Measurements from ENCODE around the gene RNF212.

The RNF212 gene

GRCh38 chr4:1036976-1037810 lies 76.2 kb downstream of the RNF212 start:
- DNase-seq (ENCODE audit: low read depth in 1 of 2, low spot score in 1 of 2) = no peak

- DNase-seq (ENCODE audit: low read depth in 1 of 2, low spot score in 1 of 2) = no peak
Measured at GRCh38 chr4:1036095-1036494, 77.3 kb downstream of the RNF212 start.

- no peak for DNase-seq (ENCODE audit: low read depth in 1 of 2, low spot score in 1 of 2)
Measured at GRCh38 chr4:1035510-1035909, 77.9 kb downstream of the RNF212 start.

GRCh38 chr4:1033840-1034551 lies 79.4 kb downstream of the RNF212 start:
- DNase-seq (ENCODE audit: low read depth in 1 of 2, low spot score in 1 of 2) = no peak

- DNase-seq (ENCODE audit: low read depth in 1 of 2, low spot score in 1 of 2) = no peak
Measured at GRCh38 chr4:1032861-1033260, 80.5 kb downstream of the RNF212 start.

- DNase-seq (ENCODE audit: low read depth in 1 of 2, low spot score in 1 of 2) = no peak
Measured at GRCh38 chr4:1031956-1032795, 81.2 kb downstream of the RNF212 start.

- no peak for DNase-seq (ENCODE audit: low read depth in 1 of 2, low spot score in 1 of 2)
Measured at GRCh38 chr4:1031346-1031745, 82.0 kb downstream of the RNF212 start.

GRCh38 chr4:1030559-1030958 lies 82.8 kb downstream of the RNF212 start:
- DNase-seq (ENCODE audit: low read depth in 1 of 2, low spot score in 1 of 2) = no peak

- DNase-seq (ENCODE audit: low read depth in 1 of 2, low spot score in 1 of 2) = no peak
Measured at GRCh38 chr4:1030031-1030430, 83.3 kb downstream of the RNF212 start.

- no peak for DNase-seq (ENCODE audit: low read depth in 1 of 2, low spot score in 1 of 2)
Measured at GRCh38 chr4:1029529-1029928, 83.8 kb downstream of the RNF212 start.

- DNase-seq (ENCODE audit: low read depth in 1 of 2, low spot score in 1 of 2) = no peak
Measured at GRCh38 chr4:1028574-1029220, 84.7 kb downstream of the RNF212 start.

GRCh38 chr4:1027915-1028238 lies 85.5 kb downstream of the RNF212 start:
- DNase-seq (ENCODE audit: low read depth in 1 of 2, low spot score in 1 of 2) = no peak

- DNase-seq (ENCODE audit: low read depth in 1 of 2, low spot score in 1 of 2) = no peak
Measured at GRCh38 chr4:1027219-1027914, 86.0 kb downstream of the RNF212 start.

GRCh38 chr4:1026115-1026514 lies 87.2 kb downstream of the RNF212 start:
- DNase-seq (ENCODE audit: low read depth in 1 of 2, low spot score in 1 of 2) = no peak

- no peak for DNase-seq (ENCODE audit: low read depth in 1 of 2, low spot score in 1 of 2)
Measured at GRCh38 chr4:1024882-1025545, 88.3 kb downstream of the RNF212 start.

GRCh38 chr4:1023895-1024740 lies 89.2 kb downstream of the RNF212 start:
- DNase-seq (ENCODE audit: low read depth in 1 of 2, low spot score in 1 of 2) = no peak

GRCh38 chr4:1023075-1023640 lies 90.2 kb downstream of the RNF212 start:
- DNase-seq (ENCODE audit: low read depth in 1 of 2, low spot score in 1 of 2) = no peak

- DNase-seq (ENCODE audit: low read depth in 1 of 2, low spot score in 1 of 2) = no peak
Measured at GRCh38 chr4:1022739-1023066, 90.7 kb downstream of the RNF212 start.
